H1 (cell line): Measurements from ENCODE around the gene FRMD4A. TPM values are rescaled to one million over a fixed set of nuclear protein-coding genes. Genes with fewer than 3 reads are reported as not detected.
A peak's percentile ranks its signal among the peaks of the same experiment; 100 is the strongest.

Source experiments
- SP4 ChIP-seq: IDR thresholded peaks from 2 replicates; pipeline ENCODE4 v1.6.1; 2012; ENCODE audit warnings: low read length, inconsistent platforms
- polyA plus RNA-seq, 7 experiments: library from polyadenylated mRNA; depleted of rRNA in 3 of 7; stranded (reverse) in 5 of 7; unstranded in 2 of 7; fragments of >200 nt in 5 of 7; fragments of 200-250 nt in 2 of 7; gene quantifications; 1 replicate in 5 of 7; 2 replicates in 1 of 7; 4 replicates in 1 of 7; pipeline versions ENCODE4 v1.2.1 to v1.2.3, GENCODE V29; 2011 to 2013; ENCODE audit warnings: missing spikeins in 2 of 7, mixed read lengths in 2 of 7
- total RNA-seq: library from RNA; stranded (reverse); fragmentation: NEBNext Ultra II Directional; extraction: Animal tissue kit (Norgen Biotek cat#: 25700); gene quantifications from 2 replicates; pipeline ENCODE4 v1.2.1, GENCODE V29; 2021

The FRMD4A gene
- total and polyA plus RNA-seq, 2 of the 8 experiments (the other 6 are each of a cell fraction or from before 2014, with no cell fraction given), result 38.6 to 39.6 TPM

DNA sequence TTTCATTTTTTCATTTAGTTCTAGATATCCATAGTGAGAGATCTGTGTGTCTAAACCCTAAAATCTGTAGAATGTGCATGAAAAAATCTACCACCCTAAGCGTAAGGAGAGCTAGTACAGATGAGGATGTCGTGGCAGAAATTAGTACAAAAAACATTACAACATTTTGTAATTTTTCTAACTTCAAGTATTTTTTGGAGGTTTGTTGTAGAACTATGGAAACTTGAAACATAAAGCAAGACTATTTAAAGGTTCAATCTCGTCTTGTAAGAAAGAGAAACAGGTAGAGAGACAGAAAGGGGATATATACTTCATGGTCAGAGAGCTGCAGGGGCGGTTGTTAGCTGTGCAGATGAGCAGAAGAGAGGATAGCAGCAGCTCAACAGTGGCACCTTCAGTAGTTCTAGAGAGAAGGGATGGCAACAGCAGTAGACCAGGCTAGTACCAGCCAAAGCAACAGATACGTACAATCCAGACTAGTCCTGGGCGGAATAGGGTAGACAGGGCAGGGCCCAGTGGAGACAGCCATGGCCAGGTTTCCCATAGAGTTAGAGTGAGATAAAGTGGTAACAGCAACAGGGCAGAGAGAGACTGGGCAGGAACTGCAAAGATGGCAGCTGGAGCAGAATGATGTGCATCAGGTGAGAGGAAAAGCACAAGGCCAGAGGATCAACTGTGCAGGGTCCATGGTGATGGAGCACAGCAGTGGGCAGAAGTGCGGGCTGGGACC, 145.2 kb downstream of the FRMD4A start (continued):
- peak; percentile 96 for TF ChIP-seq SP4
